ENCODE data around the gene DEPP1.

- no peak for TF ChIP-seq CTCF (conservative IDR thresholded peaks at IDR 0.05; ENCODE audit: low read length)
- TF ChIP-seq EZH2phosphoT487 (IDR thresholded peaks at IDR 0.05; ENCODE audit: borderline replicate concordance), result no peak
Measured at GRCh38 chr10:44965651-44966097, 12.9 kb downstream of the DEPP1 start.
